ENCODE results near the gene TNNC1. TPM values are rescaled to one million over a fixed set of nuclear protein-coding genes. Genes with fewer than 3 reads are reported as not detected.

TNNC1 gene
- total and polyA plus RNA-seq, 2 of the 13 experiments (the other 11 are each of a cell fraction or from before 2014, with no cell fraction given) = 11.8 to 36.4 TPM

- TF ChIP-seq ZNF788 (CRISPR knock-in tag; IDR thresholded peaks at IDR 0.05; ENCODE audit: borderline replicate concordance) (peak; percentile 34; the same call in 1 of the 2 replicates), SMAD1 (CRISPR knock-in tag; IDR thresholded peaks at IDR 0.05; ENCODE audit: borderline replicate concordance, low read depth) (no peak), RFXANK (CRISPR knock-in tag; IDR thresholded peaks at IDR 0.05) (no peak), ZNF549 (CRISPR knock-in tag; IDR thresholded peaks at IDR 0.05) (no peak), JDP2 (CRISPR knock-in tag; IDR thresholded peaks at IDR 0.05; ENCODE audit: borderline replicate concordance) (no peak), NCOA1 (CRISPR knock-in tag; IDR thresholded peaks at IDR 0.05) (no peak), SIX4 (CRISPR knock-in tag; IDR thresholded peaks at IDR 0.05) (no peak), DBP (CRISPR knock-in tag; IDR thresholded peaks at IDR 0.05; ENCODE audit: not compliant biosample characterization) (no peak), RARG (CRISPR knock-in tag; IDR thresholded peaks at IDR 0.05; ENCODE audit: low read depth) (no peak), CREM (IDR thresholded peaks at IDR 0.05) (no peak), CREM (CRISPR knock-in tag; IDR thresholded peaks at IDR 0.05) (no peak), THRA (CRISPR knock-in tag; IDR thresholded peaks at IDR 0.05; ENCODE audit: borderline replicate concordance) (no peak), ZFYVE20 (CRISPR knock-in tag; IDR thresholded peaks at IDR 0.05; ENCODE audit: borderline replicate concordance, low read depth) (no peak), ZNF782 (CRISPR knock-in tag; IDR thresholded peaks at IDR 0.05; ENCODE audit: borderline replicate concordance) (no peak), STAG1 (CRISPR knock-in tag; IDR thresholded peaks at IDR 0.05) (no peak), IRF2 (CRISPR knock-in tag; IDR thresholded peaks at IDR 0.05) (no peak), HNF4A (CRISPR knock-in tag; IDR thresholded peaks at IDR 0.05) (peak; percentile 42; the same call in 1 of the 2 replicates), ZNF430 (CRISPR knock-in tag; IDR thresholded peaks at IDR 0.05) (0 out of 2 replicates have a peak, but pooled peaks have one; percentile 39), ZNF776 (CRISPR knock-in tag; IDR thresholded peaks at IDR 0.05) (no peak), KLF16 (CRISPR knock-in tag; IDR thresholded peaks at IDR 0.05) (no peak), ZSCAN21 (CRISPR knock-in tag; IDR thresholded peaks at IDR 0.05; ENCODE audit: borderline replicate concordance) (no peak), ZNF343 (CRISPR knock-in tag; IDR thresholded peaks at IDR 0.05) (no peak), ZNF598 (CRISPR knock-in tag; IDR thresholded peaks at IDR 0.05; ENCODE audit: borderline replicate concordance) (peak; percentile 67; the same call in 1 of the 2 replicates), PLRG1 (conservative IDR thresholded peaks at IDR 0.05) (no peak), NBN (conservative IDR thresholded peaks at IDR 0.05) (no peak), REL (CRISPR knock-in tag; conservative IDR thresholded peaks at IDR 0.05) (no peak), JARID2 (CRISPR knock-in tag; IDR thresholded peaks at IDR 0.05; ENCODE audit: insufficient replicate concordance) (no peak), HOXD1 (CRISPR knock-in tag; IDR thresholded peaks at IDR 0.05) (no peak), POLR2A (IDR thresholded peaks at IDR 0.05; ENCODE audit: insufficient read depth in 1 of 2, low read depth in 2 of 2, low read length in 2 of 2) (no peak)
- TF ChIP-seq, protein P1, sequence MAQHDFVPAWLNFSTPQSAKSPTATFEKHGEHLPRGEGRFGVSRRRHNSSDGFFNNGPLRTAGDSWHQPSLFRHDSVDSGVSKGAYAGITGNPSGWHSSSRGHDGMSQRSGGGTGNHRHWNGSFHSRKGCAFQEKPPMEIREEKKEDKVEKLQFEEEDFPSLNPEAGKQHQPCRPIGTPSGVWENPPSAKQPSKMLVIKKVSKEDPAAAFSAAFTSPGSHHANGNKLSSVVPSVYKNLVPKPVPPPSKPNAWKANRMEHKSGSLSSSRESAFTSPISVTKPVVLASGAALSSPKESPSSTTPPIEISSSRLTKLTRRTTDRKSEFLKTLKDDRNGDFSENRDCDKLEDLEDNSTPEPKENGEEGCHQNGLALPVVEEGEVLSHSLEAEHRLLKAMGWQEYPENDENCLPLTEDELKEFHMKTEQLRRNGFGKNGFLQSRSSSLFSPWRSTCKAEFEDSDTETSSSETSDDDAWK (CRISPR knock-in tag; IDR thresholded peaks at IDR 0.05) = no peak
Measured at GRCh38 chr3:52495777-52496602, 42.1 kb upstream of the TNNC1 start (continued).

Measured in HepG2 (cell line).